HG03558 (cell line): ENCODE data around the gene SETD1B.
"Not testable (repeated sequence)": the region's sequence is repeated elsewhere in the genome, so short reads cannot be mapped to it uniquely, and the experiment has no call there.

Experiments
- ATAC-seq: cut with Tn5 transposase; IDR thresholded peaks from one replicate; pipeline ENCODE4 v1.9.1; 2021; ENCODE audit warnings: moderate number of reproducible peaks; ENCODE audit not compliant: unreplicated experiment; ENCODE audit errors: extremely low read depth

The SETD1B gene

DNA sequence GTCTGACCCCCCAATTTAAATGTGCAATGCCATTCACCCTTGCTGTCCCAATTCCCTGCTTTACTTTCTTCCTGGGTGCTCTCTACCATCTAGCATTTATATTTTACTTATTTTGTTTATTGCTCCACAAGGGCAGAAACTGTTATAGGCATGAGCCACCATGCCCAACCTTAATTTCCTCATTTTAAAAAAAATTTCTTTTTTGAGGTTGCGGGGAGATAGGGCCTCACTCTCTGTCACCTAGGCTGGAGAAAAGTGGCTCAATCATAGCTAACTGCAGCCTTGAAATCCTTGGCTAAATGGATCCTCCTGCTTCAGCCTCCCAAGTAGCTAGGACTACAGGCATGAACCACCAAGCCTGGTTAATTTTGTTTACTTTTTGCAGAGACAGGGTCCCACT lies 41.9 kb downstream of the SETD1B start:
- ATAC-seq: no peak

DNA sequence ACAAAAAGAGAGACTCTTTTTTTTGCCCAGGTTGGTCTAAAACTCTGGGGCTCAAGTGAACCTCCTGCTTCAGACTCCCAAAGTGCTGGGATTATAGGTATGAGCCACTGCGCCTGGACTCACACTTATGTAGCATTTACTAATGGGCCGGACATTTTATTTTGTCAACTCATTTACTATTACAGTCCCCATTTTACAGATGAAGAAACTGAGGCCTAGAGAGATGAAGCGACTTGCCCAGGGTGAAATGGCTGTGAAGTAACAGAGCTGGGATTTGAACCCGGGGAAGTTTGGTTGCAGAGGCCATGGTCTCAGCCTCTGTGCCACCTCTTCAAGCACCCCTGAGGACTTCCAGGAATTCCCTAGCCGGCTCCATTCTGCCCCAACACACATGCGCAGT lies 45.4 kb downstream of the SETD1B start:
- no peak for ATAC-seq

DNA sequence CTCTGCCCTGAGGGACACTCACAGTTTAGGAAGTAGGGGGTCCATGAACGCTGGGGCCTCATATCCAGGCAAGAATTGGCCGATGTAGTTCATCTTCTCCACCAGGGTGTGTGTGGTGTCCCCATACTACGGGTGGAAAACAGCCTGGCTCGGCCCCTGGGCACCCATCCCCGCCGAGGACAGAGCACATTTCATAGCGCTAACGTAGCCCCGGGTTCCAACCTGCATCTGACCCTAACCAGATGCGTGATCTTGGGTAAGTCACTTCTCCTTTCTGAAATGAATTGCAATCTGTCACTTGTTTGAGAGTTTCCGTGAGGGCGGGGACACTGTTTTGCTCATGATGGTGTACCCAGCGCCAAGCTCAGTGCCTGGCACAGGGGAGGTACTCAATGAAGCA lies 45.9 kb downstream of the SETD1B start:
- ATAC-seq: no peak

- ATAC-seq: not testable (repeated sequence)
Measured at GRCh38 chr12:121852392-121852791, 48.6 kb downstream of the SETD1B start.

DNA sequence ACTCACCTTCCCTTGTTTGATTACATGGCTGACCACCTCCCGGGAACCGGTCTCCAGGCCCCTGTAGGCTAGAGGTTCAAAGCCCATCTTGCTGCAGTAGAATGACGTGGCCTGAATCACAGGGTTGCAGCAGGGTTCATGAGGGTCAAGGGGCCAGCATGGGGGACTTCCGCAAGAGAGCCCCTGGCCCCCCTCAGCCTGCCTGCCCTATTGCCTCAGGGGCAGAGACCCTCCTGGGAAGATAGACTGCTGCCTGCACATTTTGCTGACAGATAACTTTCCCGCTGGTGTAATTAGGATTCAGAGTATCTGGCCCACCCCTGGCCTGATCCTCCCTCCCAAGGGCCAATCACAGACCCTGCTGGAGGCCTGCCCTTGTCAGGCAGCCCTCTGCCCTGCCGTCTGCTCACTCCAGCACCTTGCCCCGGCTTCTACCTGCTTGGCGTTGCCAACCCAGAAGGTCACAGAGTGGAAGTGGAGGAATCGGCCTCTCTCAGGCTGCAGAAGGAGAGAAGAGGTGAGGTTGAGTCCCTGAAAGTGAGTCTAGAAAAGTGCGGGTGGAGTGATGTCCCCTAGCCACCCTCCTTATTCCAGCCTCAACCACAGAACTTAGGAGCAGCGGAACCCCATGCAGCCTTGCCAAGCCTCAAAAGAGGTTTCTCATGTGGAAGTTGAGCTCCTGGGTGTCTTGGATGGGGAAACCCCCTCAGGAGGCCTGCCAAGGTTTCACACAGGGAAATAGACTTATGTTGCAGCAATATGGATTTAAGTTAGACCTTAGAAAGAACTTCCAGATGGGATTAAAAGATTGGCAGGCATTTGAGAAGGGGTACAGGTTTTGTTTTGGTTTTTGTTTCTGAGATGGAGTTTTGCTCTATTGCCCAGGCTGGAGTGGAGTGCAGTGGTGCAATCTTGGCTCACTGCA lies 53.8 kb downstream of the SETD1B start:
- ATAC-seq: no peak

DNA sequence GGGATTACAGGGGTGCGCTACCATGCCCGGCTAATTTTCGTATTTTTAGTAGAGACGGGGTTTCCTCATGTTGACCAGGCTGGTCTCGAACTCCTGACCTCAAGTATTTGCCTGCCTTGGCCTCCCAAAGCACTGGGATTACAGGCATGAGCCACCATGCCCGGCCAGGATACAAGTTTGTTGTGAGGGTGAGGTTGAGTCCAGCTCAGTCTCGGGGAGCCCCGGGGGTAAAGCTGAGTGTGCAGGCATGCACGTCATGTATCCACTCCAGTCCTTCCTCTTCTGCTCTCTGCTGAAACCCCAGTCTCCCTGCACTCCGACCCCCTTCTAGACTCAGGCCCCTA lies 54.5 kb downstream of the SETD1B start:
- no peak for ATAC-seq

DNA sequence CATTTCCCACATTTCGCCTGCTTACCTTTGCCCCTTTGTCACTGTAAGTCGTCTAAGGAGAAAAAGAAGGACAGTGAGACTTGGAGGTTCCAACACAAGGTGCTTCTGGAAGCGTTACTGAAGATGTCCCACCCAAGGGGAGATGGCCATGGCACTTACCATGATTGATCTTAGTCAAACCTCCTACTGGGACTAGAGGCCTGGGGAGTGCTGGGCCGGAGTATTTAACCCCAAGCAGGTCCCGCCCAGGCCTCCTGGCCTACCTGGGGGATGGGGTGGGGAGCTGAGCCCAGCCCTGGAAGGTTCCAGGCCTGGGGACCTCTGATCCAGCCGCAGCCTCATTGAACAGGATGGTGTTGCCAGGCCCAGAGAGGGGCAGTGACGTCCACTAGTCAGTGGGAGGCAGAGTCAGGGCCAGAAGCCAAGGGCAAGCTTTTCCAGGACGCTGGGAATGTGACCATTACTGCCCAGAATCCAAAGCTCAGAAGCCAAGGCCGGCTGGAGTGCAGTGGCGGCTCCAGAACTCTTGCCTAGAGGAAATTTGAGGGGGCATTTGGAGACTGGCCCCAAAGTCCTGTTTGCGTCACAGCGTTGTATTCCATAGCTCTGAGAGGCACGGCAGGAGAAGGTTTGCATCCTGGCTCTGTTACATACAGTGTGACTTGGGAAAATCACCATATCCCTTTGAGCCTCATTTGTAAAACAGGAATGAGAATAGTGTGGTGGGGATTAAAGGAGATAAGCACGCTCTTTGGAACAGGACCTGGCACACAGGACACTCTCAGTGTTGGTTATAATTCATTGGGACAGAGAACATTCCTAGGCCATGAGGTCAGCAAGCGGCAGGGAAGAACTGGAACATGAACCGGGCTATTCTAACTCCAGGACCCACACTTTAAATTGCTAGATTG lies 55.1 kb downstream of the SETD1B start, which contains the start of gene HPD:
Gene HPD, minus strand, starts transcription at position 198 of the 911 bp plus-strand sequence. Its CDS starts 36 bp downstream, at position 162.
- ATAC-seq: no peak

DNA sequence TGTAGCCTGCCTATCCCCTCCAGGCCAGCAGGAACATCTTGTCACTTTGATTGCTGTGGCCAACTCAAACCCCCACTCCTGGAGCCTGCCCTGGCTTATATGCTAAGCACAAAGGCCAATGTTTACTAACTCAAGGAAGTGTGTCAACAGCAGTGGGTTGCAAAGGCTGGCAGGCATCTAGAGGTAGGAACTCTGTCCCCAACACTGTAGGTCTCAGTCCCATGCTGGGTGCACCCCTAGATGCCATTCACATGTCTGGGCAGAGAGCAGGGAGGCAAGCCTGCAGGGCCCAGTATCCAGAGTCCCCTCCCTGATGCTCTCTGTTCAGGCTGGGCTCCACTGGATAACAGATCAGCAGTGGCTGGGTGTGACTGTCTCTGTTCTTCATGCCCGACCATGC lies 56.4 kb downstream of the SETD1B start:
- ATAC-seq: no peak

DNA sequence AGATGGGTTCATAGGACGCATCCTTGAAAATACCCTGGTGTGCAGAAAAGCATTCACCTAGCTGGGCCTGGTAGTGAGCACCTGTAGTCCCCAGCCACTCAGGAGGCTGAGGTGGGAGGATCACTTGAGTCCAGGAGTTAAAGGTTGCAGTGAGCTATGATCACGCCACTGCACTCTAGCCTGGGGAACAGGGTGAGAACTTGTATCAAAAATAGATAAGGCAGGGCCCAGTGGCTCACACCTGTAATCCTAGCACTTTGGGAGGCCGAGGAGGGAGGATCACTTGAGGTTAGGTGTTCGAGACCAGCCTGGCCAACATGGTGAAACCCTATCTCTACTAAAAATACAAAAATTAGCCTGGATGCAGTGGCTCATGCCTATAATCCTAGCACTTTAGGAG lies 56.9 kb downstream of the SETD1B start:
- not testable (repeated sequence) for ATAC-seq

- no peak for ATAC-seq
Measured at GRCh38 chr12:121861636-121862254, 57.9 kb downstream of the SETD1B start.

GRCh38 chr12:121866331-121866730 lies 62.5 kb downstream of the SETD1B start:
- no peak for ATAC-seq

- not testable (repeated sequence) for ATAC-seq
Measured at GRCh38 chr12:121869229-121869628, 65.4 kb downstream of the SETD1B start.

DNA sequence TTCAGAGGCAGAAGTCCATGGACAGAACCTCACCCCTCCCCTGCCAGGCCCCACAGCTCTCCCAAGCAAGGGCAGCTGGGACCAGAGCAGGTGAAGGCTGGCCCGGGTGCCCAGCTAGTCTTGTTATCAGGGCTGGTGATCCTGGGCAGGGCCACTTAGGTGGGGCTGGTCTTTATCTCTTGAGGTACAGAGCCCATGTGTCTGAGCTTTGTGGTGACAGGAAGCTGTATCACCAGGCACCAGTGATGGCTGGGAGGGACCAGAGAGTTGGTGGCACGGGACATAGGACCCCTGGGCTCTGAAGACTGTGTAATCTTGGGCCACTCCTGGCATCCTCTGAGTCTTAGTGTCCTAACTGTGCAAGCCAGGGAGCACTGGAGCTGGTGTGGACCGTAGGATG lies 67.7 kb downstream of the SETD1B start:
- ATAC-seq: no peak

DNA sequence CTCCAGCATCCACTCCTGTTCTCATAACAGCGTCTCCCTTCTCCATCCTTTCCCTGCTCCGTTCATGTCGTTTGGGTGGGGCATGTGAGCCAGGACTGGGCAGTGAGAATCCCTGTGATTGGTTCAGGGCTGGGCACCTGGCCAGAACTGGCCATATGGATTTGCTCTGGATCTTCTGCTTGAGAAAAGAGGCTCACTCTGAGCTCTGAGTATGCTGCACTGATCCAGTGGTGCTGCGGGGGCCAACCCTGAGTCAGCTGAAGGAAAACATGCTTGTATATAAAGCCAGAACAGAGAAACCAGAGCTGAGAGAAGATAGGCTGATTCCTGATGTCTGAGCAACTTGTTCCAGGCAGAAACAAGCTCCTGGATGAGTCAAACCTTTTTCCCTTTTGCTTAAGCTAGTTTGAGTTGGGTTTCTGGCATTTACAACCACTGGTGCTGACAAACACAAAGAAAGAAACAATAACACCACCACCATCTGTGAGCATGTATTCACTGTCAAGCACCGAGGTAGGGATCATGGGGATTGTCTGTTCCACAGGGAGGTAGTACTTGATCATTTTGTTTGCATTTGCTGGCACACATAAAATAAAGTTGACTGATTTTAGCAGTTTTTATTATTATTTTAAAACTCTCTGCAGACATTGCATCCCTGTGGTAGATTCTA lies 68.9 kb downstream of the SETD1B start:
- no peak for ATAC-seq

GRCh38 chr12:121873216-121873569 lies 69.4 kb downstream of the SETD1B start:
- ATAC-seq: no peak

GRCh38 chr12:121874071-121874470 lies 70.3 kb downstream of the SETD1B start:
- ATAC-seq: no peak

DNA sequence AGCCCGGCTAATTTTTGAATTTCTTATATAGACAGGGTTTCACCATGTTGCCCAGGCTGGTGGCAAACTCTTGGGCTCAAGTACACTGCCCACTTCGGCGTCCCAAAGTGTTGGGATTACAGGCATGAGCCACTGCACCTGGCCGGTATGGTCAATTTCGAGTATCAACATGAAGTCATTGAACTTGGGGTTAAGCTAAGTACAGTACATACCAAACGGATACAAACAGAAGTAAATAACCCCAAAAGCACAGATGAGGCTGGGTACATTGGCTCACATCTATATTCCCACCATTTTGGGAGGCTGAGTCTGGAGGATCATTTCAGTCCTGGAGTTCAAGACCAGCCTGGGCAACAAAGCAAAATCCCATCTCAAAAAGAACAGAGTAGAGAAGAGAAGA lies 71.8 kb downstream of the SETD1B start:
- ATAC-seq: no peak

- ATAC-seq: not testable (repeated sequence)
Measured at GRCh38 chr12:121876080-121876447, 72.3 kb downstream of the SETD1B start.
